HFF-Myc (cell line): Measurements from ENCODE around the gene SLC12A7.

Experiments
- DNase-seq: peaks from one replicate; pipeline ENCODE4 v3.0.0-alpha.2; 2011; ENCODE audit warnings: low read depth; ENCODE audit errors: extremely low read depth
- H3K4me3 ChIP-seq: replicated peaks from 2 replicates; pipeline ENCODE4 v1.5.1; 2011; ENCODE audit warnings: low read depth, mild to moderate bottlenecking, control low read depth, low read length
- CTCF ChIP-seq: IDR thresholded peaks from 2 replicates; pipeline ENCODE4 v1.5.1; 2012; ENCODE audit warnings: mild to moderate bottlenecking, low read depth, low read length, control low read depth; ENCODE audit errors: missing control alignments

The SLC12A7 gene

GRCh38 chr5:1077026-1077425 lies 34.8 kb downstream of the SLC12A7 start:
- no peak for TF ChIP-seq CTCF
- no peak for DNase-seq
- H3K4me3 ChIP-seq = no peak overlapping the region

- TF ChIP-seq CTCF = no peak
- no peak overlapping the region for H3K4me3 ChIP-seq
These were observed 35.5 kb downstream of the SLC12A7 start for GRCh38 chr5:1076406-1076805.

GRCh38 chr5:1075931-1076330 lies 35.9 kb downstream of the SLC12A7 start:
- no peak for TF ChIP-seq CTCF
- no peak for DNase-seq
- no peak overlapping the region for H3K4me3 ChIP-seq

More at GRCh38 chr5:1076406-1076805, 35.5 kb downstream of the SLC12A7 start:
- DNase-seq = no peak

GRCh38 chr5:1075555-1075881 lies 36.3 kb downstream of the SLC12A7 start:
- no peak overlapping the region for H3K4me3 ChIP-seq
- no peak for DNase-seq
- TF ChIP-seq CTCF = no peak

GRCh38 chr5:1074816-1075554 lies 36.9 kb downstream of the SLC12A7 start:
- no peak overlapping the region for H3K4me3 ChIP-seq
- TF ChIP-seq CTCF = no peak
- no peak for DNase-seq

GRCh38 chr5:1074226-1074625 lies 37.6 kb downstream of the SLC12A7 start:
- no peak for DNase-seq
- no peak overlapping the region for H3K4me3 ChIP-seq
- TF ChIP-seq CTCF = no peak
